PC-3 (cell line): ENCODE data around the gene DBP.

ENCODE experiments used
- CTCF ChIP-seq: fragments of 300-600 bp; sonication (generic); conservative IDR thresholded peaks from 2 replicates; pipeline ENCODE4 v1.5.1; 2017; ENCODE audit warnings: antibody characterized with exemption, low read depth, mild to moderate bottlenecking, low read length
- EZH2 ChIP-seq: fragments of 300-600 bp; sonication (generic); IDR thresholded peaks from one replicate; pipeline ENCODE4 v1.6.1; 2017; ENCODE audit warnings: antibody characterized with exemption, mild to moderate bottlenecking, low read length; ENCODE audit not compliant: unreplicated experiment
- EZH2phosphoT487 ChIP-seq: fragments of 300-600 bp; sonication (generic); IDR thresholded peaks from 2 replicates; pipeline ENCODE4 v1.6.1; 2018; ENCODE audit warnings: mild to moderate bottlenecking, antibody characterized with exemption, low read length, borderline replicate concordance

- TF ChIP-seq EZH2 (no peak), CTCF (no peak), EZH2phosphoT487 (no peak)
Observed at GRCh38 chr19:48619692-48620585, 17.2 kb downstream of the DBP start.
